Testis (tissue), 2 donors: ENCODE results near the gene BCL11B.

Source experiments
- POLR2A ChIP-seq: fragments of 450-650 bp; IDR thresholded peaks from one replicate; pipeline ENCODE4 v1.6.1; 2017; ENCODE audit warnings: antibody characterized with exemption, mild to moderate bottlenecking, moderate library complexity
- TF ChIP-seq, protein P1 (sequence below), 3 experiments: fragments of 450-650 bp in 2 of 3; fragments of 200-600 bp in 1 of 3; sonication (generic) in 1 of 3; IDR thresholded peaks; one replicate each; pipeline ENCODE4 v1.5.1; 2016 to 2019; ENCODE audit warnings: antibody characterized with exemption in 3 of 3, mild to moderate bottlenecking in 2 of 3, moderate library complexity in 1 of 3

- TF ChIP-seq, protein P1, sequence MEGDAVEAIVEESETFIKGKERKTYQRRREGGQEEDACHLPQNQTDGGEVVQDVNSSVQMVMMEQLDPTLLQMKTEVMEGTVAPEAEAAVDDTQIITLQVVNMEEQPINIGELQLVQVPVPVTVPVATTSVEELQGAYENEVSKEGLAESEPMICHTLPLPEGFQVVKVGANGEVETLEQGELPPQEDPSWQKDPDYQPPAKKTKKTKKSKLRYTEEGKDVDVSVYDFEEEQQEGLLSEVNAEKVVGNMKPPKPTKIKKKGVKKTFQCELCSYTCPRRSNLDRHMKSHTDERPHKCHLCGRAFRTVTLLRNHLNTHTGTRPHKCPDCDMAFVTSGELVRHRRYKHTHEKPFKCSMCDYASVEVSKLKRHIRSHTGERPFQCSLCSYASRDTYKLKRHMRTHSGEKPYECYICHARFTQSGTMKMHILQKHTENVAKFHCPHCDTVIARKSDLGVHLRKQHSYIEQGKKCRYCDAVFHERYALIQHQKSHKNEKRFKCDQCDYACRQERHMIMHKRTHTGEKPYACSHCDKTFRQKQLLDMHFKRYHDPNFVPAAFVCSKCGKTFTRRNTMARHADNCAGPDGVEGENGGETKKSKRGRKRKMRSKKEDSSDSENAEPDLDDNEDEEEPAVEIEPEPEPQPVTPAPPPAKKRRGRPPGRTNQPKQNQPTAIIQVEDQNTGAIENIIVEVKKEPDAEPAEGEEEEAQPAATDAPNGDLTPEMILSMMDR (IDR thresholded peaks at IDR 0.05) = no peak
- TF ChIP-seq POLR2A = no peak
Observed at GRCh38 chr14:99125113-99125512, 146.9 kb downstream of the BCL11B start.
